HUES6 (cell line): ENCODE results near the gene GRB7.

Source experiments
- H3K27ac ChIP-seq: 2 replicates; pipeline ENCODE4 v1.7.0; 2013; ENCODE audit warnings: low read depth, mild to moderate bottlenecking, low read length, inconsistent platforms
- H3K27me3 ChIP-seq: 2 replicates; pipeline ENCODE4 v1.6.1; 2013; ENCODE audit warnings: low read length; ENCODE audit not compliant: control insufficient read depth, insufficient read depth
- H3K36me3 ChIP-seq: 2 replicates; pipeline ENCODE4 v1.6.1; 2013; ENCODE audit warnings: low read length; ENCODE audit not compliant: control insufficient read depth, insufficient read depth
- H3K4me1 ChIP-seq: 2 replicates; pipeline ENCODE4 v1.6.1; 2013; ENCODE audit warnings: low read length; ENCODE audit not compliant: control insufficient read depth, insufficient read depth
- H3K4me3 ChIP-seq: 2 replicates; pipeline ENCODE4 v1.5.1; 2013; ENCODE audit warnings: low read depth, low read length
- H3K9ac ChIP-seq: one replicate; pipeline ENCODE4 v1.6.1; 2013; ENCODE audit warnings: mild to moderate bottlenecking, low read length
- H3K9me3 ChIP-seq: 2 replicates; pipeline ENCODE4 v1.6.1; 2013; ENCODE audit warnings: low read depth, low read length; ENCODE audit not compliant: control insufficient read depth, insufficient read depth

GRB7 gene

DNA sequence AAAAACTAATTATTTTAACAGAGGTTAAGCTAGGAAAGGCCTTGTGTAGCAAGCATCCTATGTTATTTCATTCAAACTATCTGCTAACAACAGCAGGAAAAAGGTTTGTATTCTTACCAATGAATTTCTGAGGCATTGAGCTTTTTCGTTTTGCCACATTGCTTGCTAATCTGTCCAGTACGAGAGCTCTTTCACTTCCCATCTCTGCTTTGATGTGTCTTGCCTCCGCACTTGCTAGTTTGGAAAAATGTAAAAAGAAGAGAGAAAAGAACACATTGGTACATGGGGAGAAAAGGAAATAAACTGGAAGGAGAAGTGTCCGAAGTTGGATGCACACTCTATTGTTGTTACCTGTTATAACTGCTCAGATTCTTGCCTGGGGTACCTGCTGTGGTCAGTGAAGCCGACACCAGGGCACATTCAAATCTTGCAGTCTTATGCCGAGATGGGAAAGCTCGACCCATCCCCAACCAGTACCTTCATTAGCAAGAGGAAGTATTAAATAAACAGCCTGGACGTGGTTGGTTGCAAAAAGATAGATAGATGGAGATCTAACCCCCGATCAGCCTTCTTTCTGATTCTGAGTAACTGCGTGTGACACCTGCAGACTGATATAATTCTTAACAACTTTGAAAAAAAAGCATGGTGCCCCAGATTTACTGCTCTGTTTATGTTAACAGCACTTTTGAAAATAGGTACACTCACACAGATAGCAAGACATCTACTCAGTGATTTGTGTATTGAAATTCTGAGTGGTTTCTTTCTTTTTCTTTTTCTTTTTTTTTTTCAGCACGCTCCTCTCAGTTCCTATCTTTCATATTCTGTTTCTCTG lies 40.0 kb downstream of the GRB7 start:
- Histone ChIP-seq H3K9me3 (no peaks in the 10 kb centered on the region), H3K27ac (no peak overlapping the region), H3K36me3 (no peaks in the 10 kb centered on the region), H3K9ac (no peak overlapping the region), H3K27me3 (no peaks in the 10 kb centered on the region; the same call in 1 of the 2 replicates), H3K4me3 (no peak overlapping the region), H3K4me1 (peaks cover 6% of the 10 kb centered on the region; the same call in 1 of the 2 replicates)

- Histone ChIP-seq H3K27ac (no peak overlapping the region), H3K4me3 (no peak overlapping the region), H3K9me3 (no peaks in the 10 kb centered on the region), H3K4me1 (no peaks in the 10 kb centered on the region), H3K27me3 (no peaks in the 10 kb centered on the region; the same call in 1 of the 2 replicates), H3K9ac (no peak overlapping the region), H3K36me3 (no peaks in the 10 kb centered on the region)
These were observed 43.5 kb downstream of the GRB7 start for GRCh38 chr17:39781031-39781860.

GRCh38 chr17:39781861-39782213 lies 44.1 kb downstream of the GRB7 start:
- Histone ChIP-seq H3K9ac (no peak overlapping the region), H3K9me3 (no peaks in the 10 kb centered on the region), H3K27me3 (no peaks in the 10 kb centered on the region; the same call in 1 of the 2 replicates), H3K27ac (no peak overlapping the region), H3K36me3 (no peaks in the 10 kb centered on the region), H3K4me3 (no peak overlapping the region), H3K4me1 (no peaks in the 10 kb centered on the region)

GRCh38 chr17:39782481-39782880 lies 44.7 kb downstream of the GRB7 start:
- no peaks in the 10 kb centered on the region for H3K4me1 ChIP-seq

DNA sequence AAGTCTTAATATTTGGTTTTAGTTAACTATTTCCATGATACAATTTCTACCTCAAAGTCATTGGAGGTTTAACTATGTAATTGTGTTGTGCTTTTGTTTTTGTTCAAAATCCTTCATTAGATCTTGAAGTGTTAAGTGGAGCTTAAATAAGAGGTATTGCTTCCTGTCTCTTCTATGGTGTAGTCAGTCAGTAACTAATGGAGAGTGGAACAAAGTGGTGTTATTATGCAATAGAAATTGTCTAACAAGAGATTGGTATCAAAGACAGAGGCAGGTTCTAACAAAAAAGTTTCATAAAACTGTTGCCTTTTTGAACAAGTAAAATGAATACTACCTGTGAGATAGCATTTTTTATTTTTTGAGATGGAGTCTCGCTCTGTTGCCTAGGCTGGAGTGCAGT lies 45.2 kb downstream of the GRB7 start:
- H3K36me3 ChIP-seq, result no peaks in the 10 kb centered on the region
- no peak overlapping the region for H3K9ac ChIP-seq
- H3K27ac ChIP-seq, result no peak overlapping the region
- H3K4me3 ChIP-seq, result no peak overlapping the region
- no peaks in the 10 kb centered on the region for H3K4me1 ChIP-seq
- H3K9me3 ChIP-seq, result no peaks in the 10 kb centered on the region
- no peaks in the 10 kb centered on the region; the same call in 1 of the 2 replicates for H3K27me3 ChIP-seq

More at GRCh38 chr17:39782481-39782880, 44.7 kb downstream of the GRB7 start:
- no peaks in the 10 kb centered on the region; the same call in 1 of the 2 replicates for H3K27me3 ChIP-seq
- H3K4me3 ChIP-seq, result no peak overlapping the region
- no peak overlapping the region for H3K9ac ChIP-seq
- no peaks in the 10 kb centered on the region for H3K9me3 ChIP-seq
- H3K36me3 ChIP-seq, result no peaks in the 10 kb centered on the region
- H3K27ac ChIP-seq, result no peak overlapping the region

- no peaks in the 10 kb centered on the region for H3K4me1 ChIP-seq
- no peak overlapping the region for H3K9ac ChIP-seq
- H3K36me3 ChIP-seq, result no peaks in the 10 kb centered on the region
- no peak overlapping the region for H3K27ac ChIP-seq
- no peak overlapping the region for H3K4me3 ChIP-seq
- no peaks in the 10 kb centered on the region; the same call in 1 of the 2 replicates for H3K27me3 ChIP-seq
- H3K9me3 ChIP-seq, result no peaks in the 10 kb centered on the region
These were observed 49.3 kb downstream of the GRB7 start for GRCh38 chr17:39787041-39787440.

DNA sequence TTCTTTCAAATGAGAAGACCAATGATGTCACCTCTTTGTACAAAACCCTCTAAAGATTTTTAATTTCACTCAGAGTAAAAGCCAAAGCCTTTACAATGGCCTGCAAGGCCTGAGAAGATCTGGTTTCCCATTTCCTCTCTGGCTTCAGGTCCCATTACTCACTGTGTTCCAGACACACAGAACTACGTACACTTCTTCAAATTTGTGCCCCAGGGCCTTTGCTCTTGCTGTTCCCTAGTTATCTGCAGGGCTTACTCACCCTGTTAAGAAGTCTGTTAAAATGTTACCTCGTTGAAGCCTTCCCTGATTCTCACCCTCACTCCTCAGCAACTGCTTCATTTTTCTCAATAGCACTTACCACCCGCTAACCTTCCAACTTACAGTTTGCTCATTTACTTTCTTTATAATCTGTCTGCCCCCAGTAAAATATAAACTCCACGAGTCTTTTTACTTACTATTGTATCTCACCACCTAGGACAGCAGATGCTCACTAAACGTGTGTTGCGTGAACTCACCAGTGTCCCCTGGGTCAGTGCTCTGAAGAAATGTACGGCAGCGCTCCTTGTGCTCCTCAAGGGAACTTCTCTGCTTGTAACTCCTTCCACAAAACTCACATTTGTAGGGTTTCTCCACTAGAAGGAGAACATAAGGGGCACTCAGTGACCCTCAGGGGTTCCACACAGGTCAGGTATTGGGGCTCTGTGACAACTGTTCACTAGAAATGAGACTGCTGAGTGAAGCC lies 50.2 kb downstream of the GRB7 start:
- Histone ChIP-seq H3K4me1 (no peaks in the 10 kb centered on the region), H3K27ac (no peak overlapping the region), H3K4me3 (no peak overlapping the region), H3K9me3 (no peaks in the 10 kb centered on the region), H3K27me3 (no peaks in the 10 kb centered on the region; the same call in 1 of the 2 replicates), H3K36me3 (no peaks in the 10 kb centered on the region), H3K9ac (no peak overlapping the region)

GRCh38 chr17:39791111-39791992 lies 53.6 kb downstream of the GRB7 start:
- H3K9ac ChIP-seq, result no peak overlapping the region
- H3K9me3 ChIP-seq, result no peaks in the 10 kb centered on the region
- no peaks in the 10 kb centered on the region for H3K36me3 ChIP-seq
- H3K27ac ChIP-seq, result no peak overlapping the region
- no peaks in the 10 kb centered on the region; the same call in 1 of the 2 replicates for H3K27me3 ChIP-seq
- H3K4me1 ChIP-seq, result no peaks in the 10 kb centered on the region
- no peak overlapping the region for H3K4me3 ChIP-seq

DNA sequence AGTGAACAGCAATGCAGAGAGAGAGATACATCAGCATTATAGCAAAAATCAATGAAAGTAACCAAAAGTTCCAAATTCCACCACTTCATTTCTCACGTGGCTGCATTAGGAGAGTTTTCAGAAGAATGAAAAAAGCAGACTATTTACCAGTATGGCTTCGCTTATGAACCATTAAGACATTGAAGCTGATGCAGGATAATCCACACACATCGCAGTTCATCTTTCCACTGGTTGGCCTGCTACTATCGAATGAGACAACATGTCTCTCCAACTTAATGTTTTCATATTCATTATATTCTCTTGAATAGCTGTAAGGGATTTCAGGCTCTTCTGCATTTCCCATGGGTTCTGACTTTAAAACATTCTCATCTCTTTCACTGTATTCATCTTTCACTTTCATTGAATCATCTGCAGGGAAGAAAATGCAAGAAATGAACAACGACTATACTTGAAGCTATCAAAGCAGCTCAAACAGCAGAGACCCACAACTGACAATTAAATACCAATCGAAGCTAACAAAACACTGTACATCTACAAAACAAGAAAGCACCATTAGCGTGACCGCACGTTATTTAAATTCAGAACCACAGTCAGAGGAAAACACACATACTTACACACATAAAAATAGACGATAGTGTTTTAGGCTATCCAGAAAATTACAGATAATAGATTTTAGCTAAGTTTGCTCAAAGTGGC lies 54.9 kb downstream of the GRB7 start:
- no peaks in the 10 kb centered on the region for H3K4me1 ChIP-seq
- no peak overlapping the region for H3K27ac ChIP-seq
- no peak overlapping the region for H3K4me3 ChIP-seq
- no peaks in the 10 kb centered on the region for H3K36me3 ChIP-seq
- H3K27me3 ChIP-seq, result no peaks in the 10 kb centered on the region; the same call in 1 of the 2 replicates
- H3K9ac ChIP-seq, result no peak overlapping the region
- H3K9me3 ChIP-seq, result no peaks in the 10 kb centered on the region
